ENCODE data around the gene TGFBI.

TGFBI gene

GRCh38 chr5:136067422-136067821 is 38.6 kb downstream of the TGFBI start:
- TF ChIP-seq CTCF (IDR thresholded peaks at IDR 0.05; ENCODE audit: borderline replicate concordance, insufficient read depth, low read depth, low read length), result no peak
- no peak overlapping the region for H3K4me3 ChIP-seq (ENCODE audit: low read depth, low read length)

- H3K4me3 ChIP-seq (ENCODE audit: low read depth, low read length), result no peak overlapping the region
- no peak for TF ChIP-seq CTCF (IDR thresholded peaks at IDR 0.05; ENCODE audit: borderline replicate concordance, insufficient read depth, low read depth, low read length)
Measured at GRCh38 chr5:136070486-136071285, 41.9 kb downstream of the TGFBI start.

GRCh38 chr5:136073714-136074529 is 45.1 kb downstream of the TGFBI start:
- no peak overlapping the region for H3K4me3 ChIP-seq (ENCODE audit: low read depth, low read length)
- TF ChIP-seq CTCF (IDR thresholded peaks at IDR 0.05; ENCODE audit: borderline replicate concordance, insufficient read depth, low read depth, low read length), result no peak

GRCh38 chr5:136075466-136075891 is 46.7 kb downstream of the TGFBI start:
- no peak for TF ChIP-seq CTCF (IDR thresholded peaks at IDR 0.05; ENCODE audit: borderline replicate concordance, insufficient read depth, low read depth, low read length)

GRCh38 chr5:136076067-136076466 is 47.3 kb downstream of the TGFBI start:
- no peak for TF ChIP-seq CTCF (IDR thresholded peaks at IDR 0.05; ENCODE audit: borderline replicate concordance, insufficient read depth, low read depth, low read length)
- H3K4me3 ChIP-seq (ENCODE audit: low read depth, low read length), result no peak overlapping the region

More at GRCh38 chr5:136075466-136075891, 46.7 kb downstream of the TGFBI start:
- H3K4me3 ChIP-seq (ENCODE audit: low read depth, low read length), result no peak overlapping the region

- no peak overlapping the region for H3K4me3 ChIP-seq (ENCODE audit: low read depth, low read length)
- no peak for TF ChIP-seq CTCF (IDR thresholded peaks at IDR 0.05; ENCODE audit: borderline replicate concordance, insufficient read depth, low read depth, low read length)
Measured at GRCh38 chr5:136076881-136077445, 48.2 kb downstream of the TGFBI start.

Data from GM12875 (cell line).